Spleen (tissue), 7 donors: ENCODE measurements around the gene PPP1R17.

Experiments
- POLR2A ChIP-seq, 3 donors: fragments of 450-650 bp; IDR thresholded peaks; one replicate each; pipeline ENCODE4 v1.5.1; 2017; ENCODE audit warnings: antibody characterized with exemption in 3 of 3, mild to moderate bottlenecking in 1 of 3
- TF ChIP-seq, protein P1 (sequence below), 11 experiments: fragments of 200-600 bp in 7 of 11; fragments of 450-650 bp in 4 of 11; sonication (generic) in 4 of 11; IDR thresholded peaks in 8 of 11; conservative IDR thresholded peaks in 3 of 11; 1 replicate in 7 of 11; 2 replicates in 4 of 11; pipeline versions ENCODE4 v1.4.0 to v1.8.0; 2016 to 2021; ENCODE audit warnings: antibody characterized with exemption in 11 of 11, inconsistent platforms in 4 of 11, mild to moderate bottlenecking in 1 of 11
- donor health status: DM: no; HTN: no; CAD: no; lungs with moderate emphysema.
- donor health status: DM: no; HTN: no; CAD: no.
- donor health status: DM: no; HTN: no; CAD: no.

DNA sequence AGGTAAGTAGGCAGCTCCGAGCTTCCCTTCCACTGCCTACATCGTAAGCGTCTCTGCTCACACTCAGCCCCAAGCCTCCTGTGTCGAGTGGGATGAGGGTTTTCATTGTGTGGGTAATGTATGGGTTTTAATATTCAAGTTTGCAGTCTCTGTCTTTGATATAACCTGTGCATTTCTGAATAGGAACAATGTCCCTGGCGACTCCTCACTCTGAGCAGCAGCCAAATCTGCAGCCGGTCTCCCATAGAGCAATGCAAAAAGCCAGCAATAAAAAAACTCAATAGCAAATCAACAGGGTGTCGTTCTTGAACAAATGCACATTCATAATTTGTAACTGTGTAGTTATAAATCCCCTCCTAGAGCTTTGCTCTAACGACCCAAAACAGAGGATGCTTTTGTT, 33.4 kb downstream of the PPP1R17 start:
- TF ChIP-seq, protein P1, sequence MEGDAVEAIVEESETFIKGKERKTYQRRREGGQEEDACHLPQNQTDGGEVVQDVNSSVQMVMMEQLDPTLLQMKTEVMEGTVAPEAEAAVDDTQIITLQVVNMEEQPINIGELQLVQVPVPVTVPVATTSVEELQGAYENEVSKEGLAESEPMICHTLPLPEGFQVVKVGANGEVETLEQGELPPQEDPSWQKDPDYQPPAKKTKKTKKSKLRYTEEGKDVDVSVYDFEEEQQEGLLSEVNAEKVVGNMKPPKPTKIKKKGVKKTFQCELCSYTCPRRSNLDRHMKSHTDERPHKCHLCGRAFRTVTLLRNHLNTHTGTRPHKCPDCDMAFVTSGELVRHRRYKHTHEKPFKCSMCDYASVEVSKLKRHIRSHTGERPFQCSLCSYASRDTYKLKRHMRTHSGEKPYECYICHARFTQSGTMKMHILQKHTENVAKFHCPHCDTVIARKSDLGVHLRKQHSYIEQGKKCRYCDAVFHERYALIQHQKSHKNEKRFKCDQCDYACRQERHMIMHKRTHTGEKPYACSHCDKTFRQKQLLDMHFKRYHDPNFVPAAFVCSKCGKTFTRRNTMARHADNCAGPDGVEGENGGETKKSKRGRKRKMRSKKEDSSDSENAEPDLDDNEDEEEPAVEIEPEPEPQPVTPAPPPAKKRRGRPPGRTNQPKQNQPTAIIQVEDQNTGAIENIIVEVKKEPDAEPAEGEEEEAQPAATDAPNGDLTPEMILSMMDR (IDR thresholded peaks at IDR 0.05 in 8 of 11, conservative IDR thresholded peaks at IDR 0.05 in 3 of 11): no peak
- no peak for TF ChIP-seq POLR2A (IDR thresholded peaks at IDR 0.05)
